ENCODE data around the gene ZNF385C.
"Not testable (repeated sequence)": the region's sequence is repeated elsewhere in the genome, so short reads cannot be mapped to it uniquely, and the experiment has no call there.

The ZNF385C gene

GRCh38 chr17:42042598-42043319 lies 55.5 kb downstream of the ZNF385C start:
- DNase-seq, result no peak

- DNase-seq, result no peak
These were observed 56.7 kb downstream of the ZNF385C start for GRCh38 chr17:42041619-42042018.

GRCh38 chr17:42040818-42041217 lies 57.5 kb downstream of the ZNF385C start:
- no peak for DNase-seq

- no peak for DNase-seq
These were observed 58.2 kb downstream of the ZNF385C start for GRCh38 chr17:42039794-42040763.

GRCh38 chr17:42038221-42038973 lies 59.9 kb downstream of the ZNF385C start:
- no peak for DNase-seq

- no peak for DNase-seq
These were observed 64.2 kb downstream of the ZNF385C start for GRCh38 chr17:42034059-42034458.

- no peak for DNase-seq
These were observed 66.7 kb downstream of the ZNF385C start for GRCh38 chr17:42031584-42031983.

- DNase-seq, result no peak
These were observed 69.5 kb downstream of the ZNF385C start for GRCh38 chr17:42028791-42029127.

- no peak for DNase-seq
These were observed 70.1 kb downstream of the ZNF385C start for GRCh38 chr17:42027961-42028790.

- no peak for DNase-seq
These were observed 70.7 kb downstream of the ZNF385C start for GRCh38 chr17:42027590-42027889.

- no peak for DNase-seq
These were observed 71.2 kb downstream of the ZNF385C start for GRCh38 chr17:42026857-42027589.

GRCh38 chr17:42025936-42026335 lies 72.3 kb downstream of the ZNF385C start:
- no peak for DNase-seq

GRCh38 chr17:42025191-42025579 lies 73.1 kb downstream of the ZNF385C start:
- no peak for DNase-seq

- no peak for DNase-seq
These were observed 74.5 kb downstream of the ZNF385C start for GRCh38 chr17:42023524-42024349.

GRCh38 chr17:42020845-42021244 lies 77.4 kb downstream of the ZNF385C start:
- not testable (repeated sequence) for DNase-seq

GRCh38 chr17:42019509-42020404 lies 78.5 kb downstream of the ZNF385C start, which contains the start of gene NKIRAS2:
NKIRAS2 (plus strand) TSS chr17:42020090; CDS start chr17:42021578, 1,488 bp downstream.
- DNase-seq, result peak; percentile 87 to 91 (median 88)

GRCh38 chr17:42018988-42019387 lies 79.3 kb downstream of the ZNF385C start:
- DNase-seq, result no peak

GRCh38 chr17:42018339-42018738 lies 79.9 kb downstream of the ZNF385C start:
- no peak for DNase-seq

- DNase-seq, result no peak
These were observed 80.4 kb downstream of the ZNF385C start for GRCh38 chr17:42017866-42018200.
